Activated gamma-delta T cell treated with Interleukin-2 at 50 U/mL for 16 hours (primary cell): ENCODE data around the gene LRWD1.
A peak's percentile ranks its signal among the peaks of the same experiment; 100 is the strongest.
"Not testable (repeated sequence)": the region's sequence is repeated elsewhere in the genome, so short reads cannot be mapped to it uniquely, and the experiment has no call there.

ENCODE experiments used
- DNase-seq: peaks from one replicate; pipeline ENCODE4 v3.0.0-alpha.2; 2020

Gene LRWD1

GRCh38 chr7:102444961-102445673 lies 19.7 kb upstream of the LRWD1 start:
- DNase-seq, result no peak

- no peak for DNase-seq
Measured at GRCh38 chr7:102445674-102446071, 19.1 kb upstream of the LRWD1 start.

- DNase-seq, result no peak
Measured at GRCh38 chr7:102446387-102447156, 18.2 kb upstream of the LRWD1 start.

- no peak for DNase-seq
Measured at GRCh38 chr7:102447311-102447710, 17.5 kb upstream of the LRWD1 start.

- DNase-seq, result no peak
Measured at GRCh38 chr7:102449136-102449535, 15.6 kb upstream of the LRWD1 start.

GRCh38 chr7:102450242-102450641 lies 14.5 kb upstream of the LRWD1 start:
- peak; percentile 43 for DNase-seq

- DNase-seq, result no peak
Measured at GRCh38 chr7:102451371-102452054, 13.3 kb upstream of the LRWD1 start.

GRCh38 chr7:102452451-102452850 lies 12.3 kb upstream of the LRWD1 start:
- no peak for DNase-seq

GRCh38 chr7:102453319-102453718 lies 11.5 kb upstream of the LRWD1 start:
- DNase-seq, result no peak

- no peak for DNase-seq
Measured at GRCh38 chr7:102454468-102454867, 10.3 kb upstream of the LRWD1 start.

- DNase-seq, result not testable (repeated sequence)
Measured at GRCh38 chr7:102454932-102455331, 9.9 kb upstream of the LRWD1 start.

- no peak for DNase-seq
Measured at GRCh38 chr7:102455596-102455995, 9.2 kb upstream of the LRWD1 start.

GRCh38 chr7:102456327-102456726 lies 8.5 kb upstream of the LRWD1 start:
- DNase-seq, result no peak

GRCh38 chr7:102457352-102457924 lies 7.3 kb upstream of the LRWD1 start:
- DNase-seq, result no peak

GRCh38 chr7:102459221-102459844 lies 5.5 kb upstream of the LRWD1 start:
- no peak for DNase-seq

GRCh38 chr7:102460467-102460866 lies 4.3 kb upstream of the LRWD1 start:
- no peak for DNase-seq

GRCh38 chr7:102463841-102464576 lies 775 bp upstream of the LRWD1 start:
- DNase-seq, result no peak

- DNase-seq, result no peak
Measured at GRCh38 chr7:102466097-102466496, 1.3 kb downstream of the LRWD1 start.

- DNase-seq, result no peak
Measured at GRCh38 chr7:102467581-102468477, 3.0 kb downstream of the LRWD1 start.

GRCh38 chr7:102468478-102469350 lies 3.9 kb downstream of the LRWD1 start:
- DNase-seq, result no peak
